K562 (cell line): ENCODE data around the gene WIPF2. TPM values are rescaled to one million over a fixed set of nuclear protein-coding genes. Genes with fewer than 3 reads are reported as not detected.
A peak's percentile ranks its signal among the peaks of the same experiment; 100 is the strongest.

Experiments
- ATAC-seq: fragments of 200-7000 bp; cut with Tn5 transposase; 3 replicates; pipeline ENCODE4 v1.9.1; 2020; ENCODE audit warnings: moderate library complexity
- BruUV-seq: library from RNA; stranded (reverse); fragments of 400-500 nt; replicated peaks from 2 replicates; lab custom pipeline; 2021; lab: Mats Ljungman, UMichigan
- CTCF ChIA-PET: fragments of 300-600 bp; formaldehyde crosslinking; extraction: SDS; loops from one replicate; lab custom pipeline; 2021; ENCODE audit warnings: low intra/inter-chr PET ratio; lab: Yijun Ruan, JAX
- POLR2A ChIA-PET: fragments of 300-600, 350-650 bp; sonication (Branson Sonifier 250); formaldehyde crosslinking; extraction: SDS; loops from one replicate; lab custom pipeline; 2021; ENCODE audit warnings: antibody characterized with exemption, inconsistent platforms; lab: Yijun Ruan, JAX
- DNase-seq, 4 experiments: peaks; one replicate each; pipeline versions ENCODE4 v3.0.0 to v3.0.0-alpha.2; 2011 to 2018; ENCODE audit warnings: low spot score in 3 of 4, mixed read lengths in 3 of 4; ENCODE audit errors: extremely low read depth in 1 of 4
- FAIRE-seq: peaks from 2 replicates; lab custom pipeline; 2011; peaks lifted over from hg19 to GRCh38; lab: Jason Lieb, UNC
- H2AFZ ChIP-seq: 2 replicates; pipeline ENCODE4 v1.6.0; 2011; ENCODE audit warnings: low read depth, low read length, control low read depth, inconsistent platforms
- H3K27ac ChIP-seq: fragments of 200-600 bp; 3 replicates; pipeline ENCODE4 v1.8.0; 2011; ENCODE audit warnings: low read depth, mild to moderate bottlenecking, control low read depth, inconsistent platforms, low read length, moderate library complexity, mixed read lengths; ENCODE audit errors: extremely low read depth
- H3K27me3 ChIP-seq, 2 experiments: fragments of 300-600 bp in 1 of 2; 2 replicates in 1 of 2; 3 replicates in 1 of 2; pipeline versions ENCODE4 v1.6.0 to v1.8.0; 2011; ENCODE audit warnings: inconsistent platforms in 2 of 2, low read length in 2 of 2, mild to moderate bottlenecking in 1 of 2, mixed read lengths in 1 of 2, moderate library complexity in 1 of 2; ENCODE audit not compliant: control insufficient read depth in 2 of 2, insufficient read depth in 2 of 2
- H3K36me3 ChIP-seq: fragments of 300-600 bp; 3 replicates; pipeline ENCODE4 v1.8.0; 2011; ENCODE audit warnings: mild to moderate bottlenecking, low read length, inconsistent platforms; ENCODE audit not compliant: control insufficient read depth, insufficient read depth
- H3K4me1 ChIP-seq, 2 experiments: fragments of 200-600 bp in 1 of 2; replicated peaks in 1 of 2; 2 replicates in 1 of 2; 3 replicates in 1 of 2; pipeline versions ENCODE4 v1.5.1 to v1.8.0; 2011; ENCODE audit warnings: inconsistent platforms in 2 of 2, low read length in 2 of 2, mild to moderate bottlenecking in 1 of 2, mixed read lengths in 1 of 2, moderate library complexity in 1 of 2; ENCODE audit not compliant: control insufficient read depth in 2 of 2, insufficient read depth in 2 of 2
- H3K4me2 ChIP-seq: 2 replicates; pipeline ENCODE4 v1.6.1; 2011; ENCODE audit warnings: low read length, control low read depth, inconsistent platforms, mixed read lengths; ENCODE audit not compliant: insufficient read depth
- H3K4me3 ChIP-seq: fragments of 200-600 bp; sonication (generic), shearing (Covaris generic); 2 replicates; pipeline ENCODE4 v1.5.1; 2016; ENCODE audit warnings: control low read depth, inconsistent platforms
- H3K79me2 ChIP-seq: fragments of 200-600 bp; 3 replicates; pipeline ENCODE4 v1.8.0; 2011; ENCODE audit warnings: low read length, inconsistent platforms; ENCODE audit not compliant: control insufficient read depth, insufficient read depth
- H3K9ac ChIP-seq, 2 experiments: 2 replicates each; pipeline versions ENCODE4 v1.6.0 to v1.6.1; 2011; ENCODE audit warnings: low read depth in 2 of 2, low read length in 2 of 2, control low read depth in 1 of 2, inconsistent platforms in 1 of 2, mild to moderate bottlenecking in 1 of 2, mixed read lengths in 1 of 2; ENCODE audit not compliant: insufficient read depth in 1 of 2
- H3K9me1 ChIP-seq: one replicate; pipeline ENCODE4 v1.6.0; 2011; ENCODE audit warnings: inconsistent platforms, mild to moderate bottlenecking, low read length, moderate library complexity; ENCODE audit not compliant: control insufficient read depth, insufficient read depth
- H3K9me3 ChIP-seq: replicated peaks from 2 replicates; pipeline ENCODE4 v1.5.1; 2011; ENCODE audit warnings: low read depth, low read length, inconsistent platforms; ENCODE audit not compliant: control insufficient read depth, insufficient read depth
- H4K20me1 ChIP-seq: replicated peaks from 2 replicates; pipeline ENCODE4 v1.6.1; 2011; ENCODE audit warnings: low read length, inconsistent platforms, mixed read lengths; ENCODE audit not compliant: control insufficient read depth, insufficient read depth
- C11orf30 ChIP-seq: fragments of 450-650 bp; IDR thresholded peaks from 2 replicates; pipeline ENCODE4 v1.6.1; 2016; ENCODE audit warnings: low read depth, mild to moderate bottlenecking
- DDX20 ChIP-seq: fragments of 450-650 bp; IDR thresholded peaks from 2 replicates; pipeline ENCODE4 v1.6.1; 2016; ENCODE audit warnings: missing genetic modification characterization, low read depth, mild to moderate bottlenecking, missing compliant biosample characterization, moderate library complexity
- ETV1 ChIP-seq: fragments of 450-650 bp; conservative IDR thresholded peaks from 2 replicates; pipeline ENCODE4 v1.6.1; 2016; ENCODE audit warnings: missing genetic modification characterization, control low read depth, low read depth, missing compliant biosample characterization
- FOXJ3 ChIP-seq: sonication (generic); formaldehyde crosslinking; IDR thresholded peaks from 2 replicates; pipeline ENCODE4 v1.4.0; 2020; ENCODE audit warnings: mild to moderate bottlenecking, missing genetic modification reagents
- GATA2 ChIP-seq: sonication (generic); formaldehyde crosslinking; IDR thresholded peaks from 2 replicates; pipeline ENCODE4 v1.4.0; 2020; ENCODE audit warnings: mild to moderate bottlenecking, missing genetic modification reagents
- MAFF ChIP-seq: IDR thresholded peaks from 2 replicates; pipeline ENCODE4 v1.6.1; 2012; ENCODE audit warnings: low read length, improper control_type of control experiment
- MAFG ChIP-seq: fragments of 450-650 bp; conservative IDR thresholded peaks from 2 replicates; pipeline ENCODE4 v1.6.1; 2016; ENCODE audit warnings: missing genetic modification characterization, missing compliant biosample characterization
- MAFK ChIP-seq: IDR thresholded peaks from 2 replicates; pipeline ENCODE4 v1.6.1; 2011; ENCODE audit warnings: low read length, improper control_type of control experiment
- MCM7 ChIP-seq, 2 experiments: fragments of 450-650 bp; IDR thresholded peaks; 2 replicates each; pipeline ENCODE4 v1.6.1; 2016 to 2018
- POLR2AphosphoS5 ChIP-seq: IDR thresholded peaks from 2 replicates; pipeline ENCODE4 v1.6.1; 2011; ENCODE audit warnings: mild to moderate bottlenecking, low read depth, low read length, moderate library complexity; ENCODE audit not compliant: control insufficient read depth, insufficient read depth
- TOE1 ChIP-seq, 2 experiments: fragments of 450-650 bp in 1 of 2; sonication (generic) in 1 of 2; formaldehyde crosslinking in 1 of 2; IDR thresholded peaks; 2 replicates each; pipeline versions ENCODE4 v1.7.1 to v1.8.0; 2016 to 2022; ENCODE audit warnings: borderline replicate concordance in 2 of 2, mild to moderate bottlenecking in 2 of 2, antibody characterized with exemption in 1 of 2, inconsistent platforms in 1 of 2, low read depth in 1 of 2, missing genetic modification reagents in 1 of 2, moderate library complexity in 1 of 2
- ZBTB1 ChIP-seq: sonication (generic); formaldehyde crosslinking; IDR thresholded peaks from 2 replicates; pipeline ENCODE4 v1.8.1; 2023; ENCODE audit warnings: missing genetic modification reagents, low read depth, mild to moderate bottlenecking, borderline replicate concordance
- ZNF316 ChIP-seq: fragments of 450-650 bp; IDR thresholded peaks from 2 replicates; pipeline ENCODE4 v1.6.1; 2016
- ZNF384 ChIP-seq: IDR thresholded peaks from 2 replicates; pipeline ENCODE4 v1.6.1; 2012; ENCODE audit warnings: low read depth, low read length, improper control_type of control experiment
- WGBS: fragments of 100-300 bp; shearing (Covaris generic); methylation state at CpG from one replicate; pipeline ENCODE4 v1.1.6; 2016; ENCODE audit warnings: low coverage, mixed read lengths; ENCODE audit not compliant: insufficient coverage; ENCODE audit errors: missing lambda C conversion rate; 5-methylcytosine and 5-hydroxymethylcytosine counted together
- in situ Hi-C: fragments of 300-500 bp; cut with MboI; formaldehyde crosslinking; loops from 4 replicates; pipeline ENCODE4 v1.15.0; 2018; ENCODE audit warnings: inconsistent platforms, mixed read lengths
- intact Hi-C: fragments of 100-400 bp; cut with micrococcal nuclease; formaldehyde crosslinking; loops from 2 replicates; pipeline ENCODE4 v1.14.2; 2022
- polyA plus RNA-seq, 8 experiments: library from polyadenylated mRNA; depleted of rRNA in 4 of 8; stranded (reverse) in 5 of 8; unstranded in 3 of 8; fragments of >200 nt; fragmentation: Nextera tagmentation in 2 of 8; fragmentation: Illumina TruSeq in 1 of 8; extraction: Ambion mirVana in 2 of 8; extraction: Trizol in 1 of 8; gene quantifications; 2 replicates each; pipeline versions ENCODE4 v1.2.1 to v1.2.3, GENCODE V29; 2011 to 2014; ENCODE audit warnings: inconsistent platforms in 1 of 8, missing spikeins in 1 of 8
- total RNA-seq, 7 experiments: library from RNA; depleted of rRNA in 6 of 7; stranded (reverse); fragments of >200 nt in 6 of 7; fragmentation: Illumina TruSeq in 2 of 7; extraction: Trizol in 2 of 7; gene quantifications; 2 replicates each; pipeline versions ENCODE4 v1.2.1 to v1.2.3, GENCODE V29; 2011 to 2021; ENCODE audit warnings: low replicate concordance in 1 of 7
- TF ChIP-seq, protein P1 (sequence below): fragments of 250-450 bp; sonication (Bioruptor Pico); IDR thresholded peaks from 2 replicates; pipeline ENCODE4 v1.8.0; 2021; ENCODE audit warnings: mild to moderate bottlenecking, moderate library complexity
- TF ChIP-seq, protein P2 (sequence below): fragments of 450-650 bp; IDR thresholded peaks from 2 replicates; pipeline ENCODE4 v1.6.1; 2018; ENCODE audit not compliant: partially characterized antibody

WIPF2 gene
- total and polyA plus RNA-seq, 9 of the 15 experiments (the other 6 are each of a cell fraction or from before 2014, with no cell fraction given) = 3.6 to 15.0 (median 5.3) TPM

DNA sequence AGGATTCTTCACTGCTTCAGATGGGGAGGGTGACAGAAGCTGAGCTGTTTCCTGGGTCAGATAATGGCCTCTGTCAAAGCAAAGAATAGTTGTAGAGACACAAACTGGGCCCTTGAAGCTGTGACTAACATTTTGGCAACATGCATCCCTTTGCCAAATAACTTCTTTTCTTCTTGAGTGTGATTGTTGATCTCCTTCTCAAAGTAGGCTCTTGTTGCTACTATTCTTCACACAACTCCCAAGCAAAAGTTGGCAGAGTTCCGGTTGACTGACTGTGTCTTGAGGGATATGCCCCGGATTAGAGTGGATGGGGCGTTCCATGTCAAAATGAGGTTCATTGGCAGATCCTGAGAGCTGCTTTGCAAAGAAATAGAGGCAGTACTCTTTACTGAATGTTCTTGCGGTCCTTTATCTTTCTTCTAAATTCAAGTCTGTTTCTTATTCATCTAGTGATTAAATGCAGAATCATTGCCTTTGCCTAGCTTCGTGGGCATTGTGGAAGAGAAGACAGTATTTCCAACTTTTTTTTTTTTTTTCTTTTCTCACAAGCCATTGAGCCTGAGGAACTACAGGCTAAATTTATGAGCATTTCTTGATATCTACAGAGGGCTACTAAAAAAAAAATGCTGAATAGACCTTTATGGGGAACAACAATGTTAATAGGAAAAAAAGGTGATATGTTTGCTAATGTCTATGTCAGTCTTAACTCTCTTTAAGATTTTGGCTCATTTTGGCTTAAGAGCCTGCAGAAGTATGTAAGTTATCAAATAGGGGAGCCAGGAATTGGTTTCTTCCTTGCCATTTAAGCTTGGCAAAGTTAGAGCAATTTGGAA, 5.8 kb downstream of the WIPF2 start:
- ChIA-PET POLR2A (interaction anchor here (0.6 to 1.2 kb wide), 4 partner anchors 14 to 28 kb away, joined by 3 to 4 read pairs (median 4); no protein-coding TSS in a partner anchor), CTCF (interaction anchor here (0.6 kb wide), 1 partner anchor 23 kb away, joined by 3 read pairs; no protein-coding TSS in a partner anchor)
- peaks cover 55% of the 10 kb centered on the region for H3K79me2 ChIP-seq
- peak overlapping the region; percentile 60 for H3K27ac ChIP-seq
- peak in 2 of 4 experiments; percentile 11 to 25 for DNase-seq
- H3K27me3 ChIP-seq = no peaks in the 10 kb centered on the region
- peaks cover 3% of the 10 kb centered on the region; the same call in 1 of the 3 replicates for H3K36me3 ChIP-seq
- peak; percentile 73 for FAIRE-seq
- ATAC-seq = peak; percentile 73
- TF ChIP-seq MAFG (tag) = peak; percentile 59; the same call in 1 of the 2 replicates
- TF ChIP-seq MAFK = peak; percentile 41
- TF ChIP-seq GATA2 (CRISPR knock-in tag) = no peak
- TF ChIP-seq C11orf30 = peak; percentile 76
- TF ChIP-seq MCM7 (IDR thresholded peaks at IDR 0.05) = no peak
- TF ChIP-seq ETV1 (tag) = 0 out of 2 replicates have a peak, but pooled peaks have one; percentile 10
- peak; percentile 72 for TF ChIP-seq MAFF
- peak; percentile 91 for TF ChIP-seq ZNF316
- no peak for TF ChIP-seq DDX20 (tag)
- TF ChIP-seq POLR2AphosphoS5 = no peak
- TF ChIP-seq, protein P1, sequence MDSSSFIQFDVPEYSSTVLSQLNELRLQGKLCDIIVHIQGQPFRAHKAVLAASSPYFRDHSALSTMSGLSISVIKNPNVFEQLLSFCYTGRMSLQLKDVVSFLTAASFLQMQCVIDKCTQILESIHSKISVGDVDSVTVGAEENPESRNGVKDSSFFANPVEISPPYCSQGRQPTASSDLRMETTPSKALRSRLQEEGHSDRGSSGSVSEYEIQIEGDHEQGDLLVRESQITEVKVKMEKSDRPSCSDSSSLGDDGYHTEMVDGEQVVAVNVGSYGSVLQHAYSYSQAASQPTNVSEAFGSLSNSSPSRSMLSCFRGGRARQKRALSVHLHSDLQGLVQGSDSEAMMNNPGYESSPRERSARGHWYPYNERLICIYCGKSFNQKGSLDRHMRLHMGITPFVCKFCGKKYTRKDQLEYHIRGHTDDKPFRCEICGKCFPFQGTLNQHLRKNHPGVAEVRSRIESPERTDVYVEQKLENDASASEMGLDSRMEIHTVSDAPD = no peak
- TF ChIP-seq, protein P2, sequence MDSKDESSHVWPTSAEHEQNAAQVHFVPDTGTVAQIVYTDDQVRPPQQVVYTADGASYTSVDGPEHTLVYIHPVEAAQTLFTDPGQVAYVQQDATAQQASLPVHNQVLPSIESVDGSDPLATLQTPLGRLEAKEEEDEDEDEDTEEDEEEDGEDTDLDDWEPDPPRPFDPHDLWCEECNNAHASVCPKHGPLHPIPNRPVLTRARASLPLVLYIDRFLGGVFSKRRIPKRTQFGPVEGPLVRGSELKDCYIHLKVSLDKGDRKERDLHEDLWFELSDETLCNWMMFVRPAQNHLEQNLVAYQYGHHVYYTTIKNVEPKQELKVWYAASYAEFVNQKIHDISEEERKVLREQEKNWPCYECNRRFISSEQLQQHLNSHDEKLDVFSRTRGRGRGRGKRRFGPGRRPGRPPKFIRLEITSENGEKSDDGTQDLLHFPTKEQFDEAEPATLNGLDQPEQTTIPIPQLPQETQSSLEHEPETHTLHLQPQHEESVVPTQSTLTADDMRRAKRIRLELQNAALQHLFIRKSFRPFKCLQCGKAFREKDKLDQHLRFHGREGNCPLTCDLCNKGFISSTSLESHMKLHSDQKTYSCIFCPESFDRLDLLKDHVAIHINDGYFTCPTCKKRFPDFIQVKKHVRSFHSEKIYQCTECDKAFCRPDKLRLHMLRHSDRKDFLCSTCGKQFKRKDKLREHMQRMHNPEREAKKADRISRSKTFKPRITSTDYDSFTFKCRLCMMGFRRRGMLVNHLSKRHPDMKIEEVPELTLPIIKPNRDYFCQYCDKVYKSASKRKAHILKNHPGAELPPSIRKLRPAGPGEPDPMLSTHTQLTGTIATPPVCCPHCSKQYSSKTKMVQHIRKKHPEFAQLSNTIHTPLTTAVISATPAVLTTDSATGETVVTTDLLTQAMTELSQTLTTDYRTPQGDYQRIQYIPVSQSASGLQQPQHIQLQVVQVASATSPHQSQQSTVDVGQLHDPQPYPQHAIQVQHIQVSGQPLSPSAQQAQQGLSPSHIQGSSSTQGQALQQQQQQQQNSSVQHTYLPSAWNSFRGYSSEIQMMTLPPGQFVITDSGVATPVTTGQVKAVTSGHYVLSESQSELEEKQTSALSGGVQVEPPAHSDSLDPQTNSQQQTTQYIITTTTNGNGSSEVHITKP = peak; percentile 38
- TF ChIP-seq ZNF384 = peak; percentile 37; the same call in 1 of the 2 replicates
- TF ChIP-seq ZBTB1 (CRISPR knock-in tag) = no peak
- no peak for TF ChIP-seq FOXJ3 (CRISPR knock-in tag)
- TF ChIP-seq TOE1 (IDR thresholded peaks at IDR 0.05; ENCODE audit: borderline replicate concordance) = 0 out of 2 replicates have a peak, but pooled peaks have one; percentile 1
- TF ChIP-seq TOE1 (CRISPR knock-in tag; IDR thresholded peaks at IDR 0.05; ENCODE audit: borderline replicate concordance, low read depth) = no peak
- BruUV-seq = TSS peak; percentile 12
- WGBS = 47% methylated on average over 5 of the region's 5 CpGs
- peak overlapping the region; percentile 21 for H3K4me3 ChIP-seq
- peaks cover 6 to 11% of the 10 kb centered on the region in 2 experiments; a peak in 3 of 5 replicates for H3K4me1 ChIP-seq
- intact Hi-C loops = loop anchor here (5.0 kb wide), 1 partner anchor 62 kb away; the partner anchor contains the start of gene CDC6
- H4K20me1 ChIP-seq = no peaks in the 10 kb centered on the region; the same call in 1 of the 2 replicates
- peak overlapping the region; percentile 40 to 70; a peak in 3 of 4 replicates for H3K9ac ChIP-seq
- no peaks in the 10 kb centered on the region for H3K9me3 ChIP-seq
- H3K4me2 ChIP-seq = peak overlapping the region; percentile 65
- in situ Hi-C loops = no loop called here
- no peaks in the 10 kb centered on the region for H3K9me1 ChIP-seq
- H2AFZ ChIP-seq = 0 out of 2 replicates have a peak overlapping the region, but pooled peaks have one; percentile 7
